ENCODE data around the gene ESPN.

ESPN gene

DNA sequence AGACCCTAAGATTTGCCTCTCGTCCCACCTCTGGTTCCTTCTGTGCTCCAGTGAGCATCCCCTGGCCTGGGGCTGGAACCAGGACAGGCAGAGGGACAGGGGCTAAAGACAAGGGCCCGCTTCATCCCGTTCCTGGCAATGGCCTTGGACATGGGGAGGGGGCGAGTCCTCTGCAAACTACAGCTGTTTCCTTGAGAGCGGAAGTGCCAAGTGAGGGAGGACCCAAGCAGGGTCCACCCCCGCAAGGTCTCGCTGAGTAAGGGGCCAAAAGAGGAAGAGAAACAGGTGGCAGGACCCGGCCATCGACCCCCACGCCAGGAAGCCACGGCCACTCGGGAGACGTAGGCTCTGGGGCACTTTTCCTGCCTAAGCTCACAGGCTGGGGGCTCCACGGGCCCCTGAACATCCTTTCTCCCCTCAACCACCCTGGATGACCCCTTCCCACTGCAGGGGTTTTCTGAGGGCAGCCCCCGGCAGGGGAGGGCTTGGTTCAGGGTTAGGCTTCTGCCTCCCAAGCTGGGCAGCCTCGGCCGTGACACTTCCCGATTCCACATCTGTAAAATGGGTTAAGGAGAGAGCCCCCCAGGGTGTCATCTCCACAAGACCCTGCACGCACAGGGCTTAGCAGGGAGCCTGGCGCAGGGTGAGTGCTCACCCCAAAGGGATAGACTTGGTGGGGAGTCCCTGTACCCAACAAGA lies 84.8 kb downstream of the ESPN start:
- Histone ChIP-seq H3K4me1 (ENCODE audit: control insufficient read depth, insufficient read depth, low read length, unreplicated experiment) (no peaks in the 10 kb centered on the region), H3K27me3 (ENCODE audit: insufficient read depth, low read length) (no peaks in the 10 kb centered on the region), H3K27ac (ENCODE audit: low read depth, low read length) (no peak overlapping the region), H2AFZ (ENCODE audit: low read length, unreplicated experiment) (no peak overlapping the region), H3K36me3 (ENCODE audit: insufficient read depth, low read length) (no peaks in the 10 kb centered on the region), H3K79me2 (ENCODE audit: control insufficient read depth, insufficient read depth, low read length, unreplicated experiment) (no peaks in the 10 kb centered on the region), H3K4me3 (ENCODE audit: low read depth, low read length) (no peak overlapping the region)

DNA sequence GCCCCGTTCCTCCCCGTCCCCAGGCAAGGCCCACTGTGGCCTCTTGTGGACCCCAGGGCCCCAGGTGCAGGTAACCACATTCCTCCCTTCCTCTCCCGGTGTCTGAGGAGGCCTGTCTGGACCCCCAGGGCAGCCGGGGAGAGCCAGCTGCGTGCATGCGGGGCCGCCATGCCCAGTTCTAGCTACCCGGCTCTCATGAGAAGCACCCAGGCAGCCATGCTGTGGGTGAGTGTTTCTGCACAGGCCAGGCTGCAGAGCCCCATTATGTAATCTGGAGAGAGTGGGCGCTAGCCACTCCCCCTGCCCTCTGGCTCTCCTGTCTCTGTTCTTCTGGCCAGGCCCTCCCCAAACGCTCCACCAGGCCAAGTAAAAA lies 85.3 kb downstream of the ESPN start:
- Histone ChIP-seq H3K27me3 (ENCODE audit: insufficient read depth, low read length) (no peaks in the 10 kb centered on the region), H3K79me2 (ENCODE audit: control insufficient read depth, insufficient read depth, low read length, unreplicated experiment) (no peaks in the 10 kb centered on the region), H3K27ac (ENCODE audit: low read depth, low read length) (no peak overlapping the region), H3K36me3 (ENCODE audit: insufficient read depth, low read length) (no peaks in the 10 kb centered on the region), H3K4me3 (ENCODE audit: low read depth, low read length) (no peak overlapping the region), H3K4me1 (ENCODE audit: control insufficient read depth, insufficient read depth, low read length, unreplicated experiment) (no peaks in the 10 kb centered on the region), H2AFZ (ENCODE audit: low read length, unreplicated experiment) (no peak overlapping the region)

DNA sequence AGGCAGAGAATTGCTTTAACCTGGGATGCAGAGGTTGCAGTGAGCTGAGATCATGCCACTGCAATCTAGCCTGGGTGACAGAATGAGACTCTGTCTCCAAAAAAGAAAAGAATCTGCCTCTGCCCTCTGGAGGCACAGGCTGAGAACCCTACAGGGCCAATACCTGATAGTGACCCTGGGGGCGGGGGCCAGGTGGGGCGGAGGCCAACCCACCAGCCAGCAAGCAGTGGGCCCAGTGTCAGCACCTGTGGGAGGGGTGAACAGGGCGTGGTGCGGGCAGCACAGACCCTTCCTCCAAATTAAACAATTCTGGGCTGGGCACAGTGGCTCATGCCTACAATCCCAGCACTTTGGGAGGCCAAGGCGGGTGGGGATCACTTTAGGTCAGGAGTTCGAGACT lies 85.9 kb downstream of the ESPN start:
- H3K4me1 ChIP-seq (ENCODE audit: control insufficient read depth, insufficient read depth, low read length, unreplicated experiment) = peaks cover under 1% of the 10 kb centered on the region
- H3K79me2 ChIP-seq (ENCODE audit: control insufficient read depth, insufficient read depth, low read length, unreplicated experiment) = no peaks in the 10 kb centered on the region
- no peaks in the 10 kb centered on the region for H3K27me3 ChIP-seq (ENCODE audit: insufficient read depth, low read length)
- H3K4me3 ChIP-seq (ENCODE audit: low read depth, low read length) = no peak overlapping the region
- H3K27ac ChIP-seq (ENCODE audit: low read depth, low read length) = no peak overlapping the region
- no peaks in the 10 kb centered on the region for H3K36me3 ChIP-seq (ENCODE audit: insufficient read depth, low read length)
- H2AFZ ChIP-seq (ENCODE audit: low read length, unreplicated experiment) = no peak overlapping the region
